Measurements from ENCODE around the gene E2F4. TPM values are rescaled to one million over a fixed set of nuclear protein-coding genes. Genes with fewer than 3 reads are reported as not detected.

Gene E2F4
- total and polyA plus RNA-seq, 2 of the 13 experiments (the other 11 are each of a cell fraction or from before 2014, with no cell fraction given), result 84.8 to 91.2 TPM

GRCh38 chr16:67174706-67175231 is 17.2 kb upstream of the E2F4 start:
- no peaks in the 10 kb centered on the region; the same call in 1 of the 2 replicates for H4K20me1 ChIP-seq (ENCODE audit: insufficient read depth, low read length)
- peak overlapping the region in 1 of 3 experiments; percentile 75; a peak in 2 of 6 replicates for H3K4me3 ChIP-seq (replicated peaks in 1 of 3; ENCODE audit: insufficient read depth in 1 of 3, low read depth in 2 of 3, low read length in 3 of 3)
- ChIA-PET CTCF (ENCODE audit: low intra/inter-chr PET ratio, low total read pairs) (interaction anchor here (1.5 kb wide), 1 partner anchor 11 kb away, joined by 5 read pairs; no protein-coding TSS in a partner anchor), POLR2A (interaction anchor here (0.7 to 2.7 kb wide), 5 partner anchors 10 to 73 kb away, joined by 3 to 18 read pairs (median 3); partner anchors contain the start of genes B3GNT9, FHOD1 and MATCAP1)
- no peaks in the 10 kb centered on the region for H3K9me3 ChIP-seq (ENCODE audit: low read length)
- 0 out of 2 replicates have a peak overlapping the region, but pooled peaks have one; percentile 34 for H3K9ac ChIP-seq (ENCODE audit: insufficient read depth, low read depth, low read length)
- no TSS peak for BruUV-seq (replicated peaks)
- in situ Hi-C loops (cut with HindIII; ENCODE audit: extremely low pct_ligation_motif_present, low pct_unique_long_range_greater_than_20kb) (no loop called here), intact Hi-C loops (cut with micrococcal nuclease; ENCODE audit: unreplicated experiment) (no loop called here)
- no peak for ATAC-seq
- no peak overlapping the region for H2AFZ ChIP-seq (ENCODE audit: low read length)
- 93% methylated on average over 30 of the region's 31 CpGs for WGBS (ENCODE audit: low lambda C conversion rate)
- DNase-seq (ENCODE audit: low spot score), result no peak
- no peak overlapping the region for H3K27ac ChIP-seq (ENCODE audit: extremely low read length, insufficient read depth, low read length)
- H3K27me3 ChIP-seq (ENCODE audit: control insufficient read depth in 1 of 2, insufficient read depth in 2 of 2, low read length in 2 of 2), result no peaks in the 10 kb centered on the region; a peak in 1 of 5 replicates
- no peak for FAIRE-seq
- no peaks in the 10 kb centered on the region; a peak in 1 of 5 replicates for H3K36me3 ChIP-seq (replicated peaks in 1 of 2; ENCODE audit: control insufficient read depth in 1 of 2, insufficient read depth in 2 of 2, low read length in 2 of 2)
- peaks cover 60% of the 10 kb centered on the region for H3K4me1 ChIP-seq (ENCODE audit: insufficient read depth, low read length)
- TF ChIP-seq AGO2 (optimal IDR thresholded peaks at IDR 0.05; ENCODE audit: low read depth, low read length) (peak; percentile 9), ZNF563 (CRISPR knock-in tag; IDR thresholded peaks at IDR 0.05) (peak; percentile 20; the same call in 1 of the 2 replicates), ZNF414 (CRISPR knock-in tag; IDR thresholded peaks at IDR 0.05) (no peak), REPIN1 (CRISPR knock-in tag; IDR thresholded peaks at IDR 0.05; ENCODE audit: borderline replicate concordance, low read depth) (no peak), ZNF790 (CRISPR knock-in tag; IDR thresholded peaks at IDR 0.05; ENCODE audit: borderline replicate concordance) (0 out of 2 replicates have a peak, but pooled peaks have one; percentile 44), TEF (CRISPR knock-in tag; IDR thresholded peaks at IDR 0.05) (no peak), ZNF446 (CRISPR knock-in tag; IDR thresholded peaks at IDR 0.05) (0 out of 2 replicates have a peak, but pooled peaks have one; percentile 51)
- no peaks in the 10 kb centered on the region for H3K79me2 ChIP-seq (ENCODE audit: insufficient read depth, low read length)
- peak overlapping the region; percentile 99 for H3K4me2 ChIP-seq (ENCODE audit: low read depth, low read length)
